Measurements from ENCODE around the gene LOC101059915.
A peak's percentile ranks its signal among the peaks of the same experiment; 100 is the strongest.
"Not testable (repeated sequence)": the region's sequence is repeated elsewhere in the genome, so short reads cannot be mapped to it uniquely, and the experiment has no call there.

The LOC101059915 gene

DNA sequence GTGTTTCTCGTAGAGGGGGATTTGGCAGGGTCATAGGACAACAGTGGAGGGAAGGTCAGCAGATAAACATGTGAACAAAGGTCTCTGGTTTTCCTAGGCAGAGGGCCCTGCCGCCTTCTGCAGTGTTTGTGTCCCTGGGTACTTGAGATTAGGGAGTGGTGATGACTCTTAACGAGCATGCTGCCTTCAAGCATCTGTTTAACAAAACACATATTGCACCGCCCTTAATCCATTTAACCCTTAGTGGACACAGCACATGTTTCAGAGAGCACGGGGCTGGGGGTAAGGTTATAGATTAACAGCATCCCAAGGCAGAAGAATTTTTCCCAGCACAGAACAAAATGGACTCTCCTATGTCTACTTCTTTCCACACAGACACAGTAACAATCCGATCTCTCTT is 22.9 kb upstream of the LOC101059915 start:
- WGBS (ENCODE audit: low lambda C conversion rate), result 0% methylated on average over 3 of the region's 6 CpGs
- in situ Hi-C loops (cut with HindIII; ENCODE audit: extremely low pct_ligation_motif_present, low pct_unique_long_range_greater_than_20kb), result not testable (repeated sequence)

DNA sequence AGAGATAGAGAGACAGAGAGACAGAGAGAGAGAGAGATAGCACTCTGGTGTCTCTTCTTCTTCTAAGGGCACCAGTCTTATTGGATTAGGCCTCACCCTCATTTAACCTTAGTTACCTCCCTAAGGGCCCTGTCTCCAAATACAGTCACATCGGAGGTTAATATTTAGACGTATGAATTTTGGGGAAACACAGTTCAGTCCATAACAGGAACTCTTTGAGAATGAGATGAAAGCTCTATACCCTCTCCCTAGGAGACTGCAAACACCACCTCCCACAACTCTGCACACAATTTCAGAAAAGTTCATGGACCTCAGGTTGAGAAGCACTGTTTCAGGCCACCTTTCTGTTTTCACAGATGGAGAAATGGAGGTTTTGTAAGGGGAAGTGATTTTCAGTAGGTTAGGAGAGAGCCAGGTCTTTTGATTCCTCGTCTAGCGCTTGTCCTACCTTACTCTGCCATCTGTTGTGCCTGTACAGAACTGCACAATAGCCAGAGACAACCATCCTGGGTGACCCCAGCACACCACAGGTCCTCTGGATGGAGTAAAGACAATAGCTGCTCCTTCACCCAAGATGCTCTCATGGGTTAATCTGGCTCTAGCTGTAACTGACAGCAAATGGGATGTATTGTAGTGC is 16.9 kb upstream of the LOC101059915 start:
- ChIA-PET POLR2A (no interaction called here), CTCF (ENCODE audit: low intra/inter-chr PET ratio, low total read pairs) (interaction anchor here (1.1 kb wide), 1 partner anchor 33 kb away, joined by 3 read pairs; no protein-coding TSS in a partner anchor)
- no peaks in the 10 kb centered on the region for H3K9me3 ChIP-seq (ENCODE audit: low read length)
- H3K4me1 ChIP-seq (ENCODE audit: insufficient read depth, low read length), result no peaks in the 10 kb centered on the region
- no peak overlapping the region for H3K27ac ChIP-seq (ENCODE audit: extremely low read length, insufficient read depth, low read length)
- H3K9ac ChIP-seq (ENCODE audit: insufficient read depth, low read depth, low read length), result no peak overlapping the region
- DNase-seq (ENCODE audit: low spot score) (peak; percentile 14), FAIRE-seq (peak; percentile 82), ATAC-seq (peak; percentile 96)
- H3K36me3 ChIP-seq (replicated peaks in 1 of 2; ENCODE audit: control insufficient read depth in 1 of 2, insufficient read depth in 2 of 2, low read length in 2 of 2), result no peaks in the 10 kb centered on the region
- intact Hi-C loops (cut with micrococcal nuclease; ENCODE audit: unreplicated experiment) (loop anchor here (2.0 to 5.0 kb wide), 2 partner anchors 34 to 78 kb away; no protein-coding TSS in a partner anchor), in situ Hi-C loops (cut with HindIII; ENCODE audit: extremely low pct_ligation_motif_present, low pct_unique_long_range_greater_than_20kb) (no loop called here)
- no peaks in the 10 kb centered on the region for H3K27me3 ChIP-seq (ENCODE audit: control insufficient read depth in 1 of 2, insufficient read depth in 2 of 2, low read length in 2 of 2)
- no TSS peak for BruUV-seq (replicated peaks)
- H3K4me2 ChIP-seq (ENCODE audit: low read depth, low read length), result no peak overlapping the region
- H2AFZ ChIP-seq (ENCODE audit: low read length), result no peak overlapping the region
- TF ChIP-seq U2AF2 (IDR thresholded peaks at IDR 0.05; ENCODE audit: low read depth, low read length) (no peak), GZF1 (CRISPR knock-in tag; IDR thresholded peaks at IDR 0.05) (no peak), ZFAT (CRISPR knock-in tag; conservative IDR thresholded peaks at IDR 0.05) (no peak), STAG1 (CRISPR knock-in tag; IDR thresholded peaks at IDR 0.05) (peak; percentile 71), SMC3 (IDR thresholded peaks at IDR 0.05; ENCODE audit: low read length) (peak; percentile 32; the same call in 1 of the 2 replicates), ZNF510 (CRISPR knock-in tag; IDR thresholded peaks at IDR 0.05; ENCODE audit: low read depth) (no peak)
- TF ChIP-seq, protein P1, sequence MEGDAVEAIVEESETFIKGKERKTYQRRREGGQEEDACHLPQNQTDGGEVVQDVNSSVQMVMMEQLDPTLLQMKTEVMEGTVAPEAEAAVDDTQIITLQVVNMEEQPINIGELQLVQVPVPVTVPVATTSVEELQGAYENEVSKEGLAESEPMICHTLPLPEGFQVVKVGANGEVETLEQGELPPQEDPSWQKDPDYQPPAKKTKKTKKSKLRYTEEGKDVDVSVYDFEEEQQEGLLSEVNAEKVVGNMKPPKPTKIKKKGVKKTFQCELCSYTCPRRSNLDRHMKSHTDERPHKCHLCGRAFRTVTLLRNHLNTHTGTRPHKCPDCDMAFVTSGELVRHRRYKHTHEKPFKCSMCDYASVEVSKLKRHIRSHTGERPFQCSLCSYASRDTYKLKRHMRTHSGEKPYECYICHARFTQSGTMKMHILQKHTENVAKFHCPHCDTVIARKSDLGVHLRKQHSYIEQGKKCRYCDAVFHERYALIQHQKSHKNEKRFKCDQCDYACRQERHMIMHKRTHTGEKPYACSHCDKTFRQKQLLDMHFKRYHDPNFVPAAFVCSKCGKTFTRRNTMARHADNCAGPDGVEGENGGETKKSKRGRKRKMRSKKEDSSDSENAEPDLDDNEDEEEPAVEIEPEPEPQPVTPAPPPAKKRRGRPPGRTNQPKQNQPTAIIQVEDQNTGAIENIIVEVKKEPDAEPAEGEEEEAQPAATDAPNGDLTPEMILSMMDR (CRISPR knock-in tag; IDR thresholded peaks at IDR 0.05), result peak; percentile 73
- WGBS (ENCODE audit: low lambda C conversion rate), result 4% methylated on average over 4 of the region's 4 CpGs
- H4K20me1 ChIP-seq (ENCODE audit: insufficient read depth, low read length), result no peaks in the 10 kb centered on the region
- H3K79me2 ChIP-seq (ENCODE audit: insufficient read depth, low read length), result no peaks in the 10 kb centered on the region
- H3K4me3 ChIP-seq (replicated peaks in 1 of 3; ENCODE audit: insufficient read depth in 1 of 3, low read depth in 2 of 3, low read length in 3 of 3), result no peak overlapping the region

More for the DNA sequence above, 22.9 kb upstream of the LOC101059915 start:
- BruUV-seq (replicated peaks); ATAC-seq; FAIRE-seq; H3K9ac ChIP-seq (ENCODE audit: insufficient read depth, low read depth, low read length); H4K20me1 ChIP-seq (ENCODE audit: insufficient read depth, low read length); H3K79me2 ChIP-seq (ENCODE audit: insufficient read depth, low read length); H3K4me3 ChIP-seq (replicated peaks in 1 of 3; ENCODE audit: insufficient read depth in 1 of 3, low read depth in 2 of 3, low read length in 3 of 3); CTCF ChIA-PET (ENCODE audit: low intra/inter-chr PET ratio, low total read pairs); H3K27ac ChIP-seq (ENCODE audit: extremely low read length, insufficient read depth, low read length); H3K36me3 ChIP-seq (replicated peaks in 1 of 2; ENCODE audit: control insufficient read depth in 1 of 2, insufficient read depth in 2 of 2, low read length in 2 of 2); POLR2A ChIA-PET; DNase-seq (ENCODE audit: low spot score); H3K9me3 ChIP-seq (ENCODE audit: low read length); intact Hi-C loops (cut with micrococcal nuclease; ENCODE audit: unreplicated experiment); H2AFZ ChIP-seq (ENCODE audit: low read length); H3K4me2 ChIP-seq (ENCODE audit: low read depth, low read length); H3K4me1 ChIP-seq (ENCODE audit: insufficient read depth, low read length); H3K27me3 ChIP-seq (ENCODE audit: control insufficient read depth in 1 of 2, insufficient read depth in 2 of 2, low read length in 2 of 2): not testable (repeated sequence)
- peak; percentile 86 for TF ChIP-seq ZNF652 (CRISPR knock-in tag; IDR thresholded peaks at IDR 0.05; ENCODE audit: borderline replicate concordance, low read depth)
